PC-3 (cell line): ENCODE data around the gene LHFPL6.

Experiments used
- CTCF ChIP-seq: fragments of 300-600 bp; sonication (generic); conservative IDR thresholded peaks from 2 replicates; pipeline ENCODE4 v1.5.1; 2017; ENCODE audit warnings: antibody characterized with exemption, low read depth, mild to moderate bottlenecking, low read length
- EZH2 ChIP-seq: fragments of 300-600 bp; sonication (generic); IDR thresholded peaks from one replicate; pipeline ENCODE4 v1.6.1; 2017; ENCODE audit warnings: antibody characterized with exemption, mild to moderate bottlenecking, low read length; ENCODE audit not compliant: unreplicated experiment
- EZH2phosphoT487 ChIP-seq: fragments of 300-600 bp; sonication (generic); IDR thresholded peaks from 2 replicates; pipeline ENCODE4 v1.6.1; 2018; ENCODE audit warnings: mild to moderate bottlenecking, antibody characterized with exemption, low read length, borderline replicate concordance

DNA sequence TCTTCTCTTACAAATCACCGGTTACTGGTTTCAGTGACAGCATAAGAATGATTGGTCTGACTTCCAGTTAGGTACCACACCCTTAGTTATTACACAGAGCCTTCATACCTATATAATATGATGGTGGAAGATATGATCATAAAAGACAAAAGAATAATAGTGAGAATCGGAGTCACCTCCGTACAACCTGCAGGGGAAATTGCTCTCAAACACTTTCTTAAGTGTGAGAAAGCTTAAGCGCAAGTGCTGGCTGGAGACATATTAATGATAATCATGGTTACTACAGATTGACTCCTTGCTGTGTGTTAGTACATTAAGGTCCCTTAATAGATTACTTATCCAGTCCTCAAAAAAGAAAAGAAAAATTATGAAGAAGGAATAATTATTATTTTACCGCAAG, 1.8 kb upstream of the LHFPL6 start:
- no peak for TF ChIP-seq EZH2
- no peak for TF ChIP-seq CTCF
- no peak for TF ChIP-seq EZH2phosphoT487
